HG02981 (cell line): ENCODE results near the gene LRCH1.

Source experiments
- ATAC-seq: cut with Tn5 transposase; IDR thresholded peaks from one replicate; pipeline ENCODE4 v1.9.1; 2021; ENCODE audit warnings: mild to moderate bottlenecking, moderate library complexity; ENCODE audit not compliant: unreplicated experiment

LRCH1 gene

DNA sequence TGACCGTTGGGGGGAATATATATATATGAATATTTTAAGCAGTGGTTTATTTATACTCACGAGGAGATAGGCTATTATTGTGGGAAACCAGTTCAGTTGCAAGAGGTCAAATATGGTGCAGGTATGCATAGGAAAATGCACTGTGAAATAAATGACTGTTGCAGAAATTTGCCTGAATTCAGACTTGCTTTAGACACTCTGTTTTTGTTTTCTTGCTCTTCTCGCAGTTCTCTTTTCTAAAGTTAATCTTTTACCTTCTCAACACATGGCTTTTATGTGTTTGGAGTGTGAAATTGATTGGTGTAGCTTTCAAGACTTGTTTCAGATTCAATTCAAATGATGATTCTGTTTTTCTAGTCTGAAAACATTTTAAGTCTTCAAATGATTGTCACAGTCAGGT, 109.7 kb downstream of the LRCH1 start:
- ATAC-seq = peak; percentile 72

- no peak for ATAC-seq
Measured at GRCh38 chr13:46663206-46664037, 110.5 kb downstream of the LRCH1 start.

GRCh38 chr13:46664195-46664594, 111.2 kb downstream of the LRCH1 start:
- ATAC-seq = no peak

DNA sequence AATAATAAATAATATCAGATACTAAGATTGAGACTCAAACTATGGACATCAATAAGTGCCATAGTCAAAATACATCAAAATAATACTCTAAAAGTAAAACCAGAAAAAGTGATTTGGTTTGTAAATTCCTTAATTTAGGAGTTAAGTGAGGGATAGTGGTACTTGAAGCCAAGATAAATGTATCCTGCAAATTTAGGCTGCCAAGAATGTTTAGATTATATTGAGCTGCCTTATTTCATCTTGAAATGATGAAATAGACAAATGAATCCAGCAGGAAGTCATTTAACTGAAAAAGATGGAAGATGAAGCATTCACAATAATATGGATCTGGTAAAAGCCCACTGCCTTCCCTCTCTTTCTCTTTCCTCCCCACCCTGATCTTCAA, 112.3 kb downstream of the LRCH1 start:
- ATAC-seq = no peak

GRCh38 chr13:46665633-46666482, 112.9 kb downstream of the LRCH1 start:
- peak; percentile 35 for ATAC-seq

DNA sequence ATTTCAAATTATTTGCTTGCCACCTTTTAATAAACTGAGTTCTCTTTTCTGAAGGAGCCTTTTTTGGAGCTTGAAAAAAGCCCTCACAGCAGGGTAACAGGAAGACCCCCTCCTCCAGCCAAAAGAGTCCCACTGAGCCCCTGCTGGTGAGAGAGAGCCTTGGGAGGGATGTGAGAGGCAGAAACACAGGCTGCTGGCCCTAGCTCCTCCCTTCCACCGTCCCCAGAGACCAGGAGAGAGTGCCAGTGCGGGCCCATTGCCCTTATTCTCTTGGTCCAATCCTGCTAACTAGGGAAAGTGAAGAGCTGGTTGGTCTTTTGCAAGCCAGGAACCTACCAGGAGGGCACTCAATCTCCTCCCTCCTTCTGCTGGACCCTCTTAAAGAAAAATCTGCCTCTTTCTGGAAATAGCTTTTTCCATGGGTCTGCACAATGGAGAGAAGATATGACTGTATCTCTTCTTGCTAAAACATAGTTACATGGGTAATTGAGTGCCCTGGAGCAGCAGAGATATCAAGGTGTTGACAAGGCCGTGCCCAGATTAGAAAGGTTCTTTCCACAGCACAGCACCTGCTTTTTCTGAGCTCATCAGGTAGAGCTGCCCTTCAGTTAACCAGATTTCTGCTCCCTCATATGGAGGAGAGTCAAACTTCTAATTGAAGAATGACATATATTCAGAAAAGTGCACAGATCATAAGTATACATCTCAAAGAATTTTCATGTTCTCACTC, 113.9 kb downstream of the LRCH1 start:
- ATAC-seq = no peak

DNA sequence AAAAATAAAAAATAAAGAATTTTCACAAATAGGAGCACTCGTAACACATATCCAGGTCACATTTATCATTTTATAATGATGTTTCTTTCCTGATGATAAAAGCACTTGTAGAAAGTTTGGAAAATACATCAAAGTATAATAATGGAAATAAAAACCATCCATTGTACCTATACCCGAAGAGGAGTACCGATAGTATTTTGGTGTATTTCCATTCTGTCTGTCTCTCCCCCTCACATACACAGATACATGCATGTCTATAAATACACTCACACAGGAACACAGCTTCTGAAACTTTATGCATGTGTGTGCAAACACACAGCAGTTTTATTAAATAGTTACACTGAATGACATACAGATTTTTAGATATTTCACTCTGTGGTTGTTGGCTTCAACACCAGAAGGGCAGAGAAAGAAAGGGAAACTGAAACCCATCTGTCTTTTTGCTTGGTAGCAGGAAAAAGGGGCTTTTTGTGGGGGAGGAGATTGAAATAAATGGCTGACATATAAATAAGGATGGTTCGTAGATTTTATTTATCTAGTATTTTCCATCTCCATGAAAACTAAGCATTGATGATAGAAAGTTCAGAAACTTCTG, 114.8 kb downstream of the LRCH1 start:
- ATAC-seq = peak; percentile 52

DNA sequence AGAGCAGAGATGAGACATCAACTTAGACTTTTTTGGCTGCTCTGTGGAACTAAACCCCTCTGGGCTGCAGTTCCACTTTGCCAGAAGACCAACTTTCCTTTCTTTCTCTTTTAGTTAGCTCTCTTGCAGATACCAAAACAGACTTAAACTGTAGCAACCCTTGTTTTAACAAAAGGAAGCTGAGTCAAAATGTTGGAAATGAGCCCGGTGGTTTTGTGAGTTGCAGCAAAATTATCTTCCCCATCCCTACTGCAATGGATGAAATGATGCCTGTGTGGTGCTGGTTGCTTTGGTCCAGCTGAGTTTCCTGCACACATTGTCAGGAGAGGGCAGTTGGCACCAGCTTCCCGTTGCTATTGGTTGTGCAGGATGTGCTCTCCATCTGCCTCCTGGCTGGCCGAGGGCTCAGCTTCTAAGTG, 115.3 kb downstream of the LRCH1 start:
- ATAC-seq = peak; percentile 12

DNA sequence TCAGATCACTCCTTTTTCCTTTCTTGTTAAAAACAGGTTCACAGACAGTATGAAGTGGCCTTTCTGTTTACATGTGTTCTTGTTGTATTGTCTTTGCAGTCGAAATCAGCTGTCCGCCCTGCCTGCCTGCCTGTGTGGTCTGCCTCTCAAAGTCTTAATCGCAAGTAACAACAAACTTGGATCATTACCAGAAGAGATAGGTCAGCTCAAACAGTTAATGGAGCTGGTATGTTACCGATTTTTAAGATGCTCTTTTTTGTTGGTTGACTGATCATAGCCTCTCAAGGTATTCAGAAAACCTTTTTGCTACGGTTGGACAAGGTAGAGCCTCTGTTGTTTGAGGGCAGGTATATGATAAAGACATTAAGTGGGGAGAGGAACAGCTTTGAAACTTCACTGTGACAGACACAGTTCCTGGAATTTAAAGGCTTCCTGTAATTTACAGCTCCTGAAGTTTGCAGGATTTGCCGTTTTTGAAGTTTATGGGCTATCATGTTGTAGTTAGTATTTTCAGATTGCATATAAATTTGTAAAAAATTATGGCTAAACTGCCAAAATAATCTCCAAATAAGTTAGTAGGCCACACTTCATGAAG, 116.1 kb downstream of the LRCH1 start:
- no peak for ATAC-seq

- ATAC-seq = no peak
Measured at GRCh38 chr13:46672338-46673090, 119.5 kb downstream of the LRCH1 start.

- no peak for ATAC-seq
Measured at GRCh38 chr13:46675016-46675415, 122.0 kb downstream of the LRCH1 start.

- no peak for ATAC-seq
Measured at GRCh38 chr13:46676378-46676725, 123.4 kb downstream of the LRCH1 start.

GRCh38 chr13:46679369-46680120, 126.6 kb downstream of the LRCH1 start:
- ATAC-seq = peak; percentile 88

DNA sequence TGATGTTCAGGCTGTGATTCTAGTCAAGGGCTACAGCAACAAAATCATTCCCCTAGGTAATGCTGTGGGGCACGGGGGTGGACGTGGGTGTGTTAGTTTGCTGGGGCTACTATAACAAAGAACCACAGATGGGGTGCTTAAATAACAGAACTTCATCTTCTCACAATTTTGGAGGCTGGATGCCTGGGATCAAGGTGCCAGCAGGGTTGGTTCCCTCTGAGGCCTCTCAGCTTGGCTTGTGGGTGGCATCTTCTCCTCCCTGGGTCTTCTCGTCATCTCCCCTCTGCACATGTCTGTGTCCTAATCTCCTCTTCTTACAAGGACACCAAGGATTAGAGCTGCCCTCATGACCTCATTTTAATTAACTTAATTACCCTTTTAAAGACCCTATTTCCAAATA, 129.0 kb downstream of the LRCH1 start:
- ATAC-seq = no peak

DNA sequence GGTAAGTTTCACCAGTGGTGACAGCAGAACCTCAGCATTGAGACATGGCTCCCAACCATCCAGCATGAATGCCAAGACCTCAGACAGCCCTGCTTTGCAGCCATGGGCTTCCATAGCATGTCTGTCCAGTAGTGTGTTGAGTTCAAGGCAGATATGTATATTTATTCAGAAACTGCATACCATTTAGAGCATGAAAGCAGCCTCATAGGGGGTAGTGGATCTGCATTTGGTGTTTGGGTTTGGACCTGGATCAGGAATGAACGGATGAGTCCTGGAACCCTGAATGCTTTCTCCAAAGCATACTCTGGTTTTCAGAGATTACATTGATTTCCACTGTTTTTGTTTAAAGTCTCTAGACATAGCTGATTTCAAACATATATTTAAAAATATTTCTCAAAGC, 129.7 kb downstream of the LRCH1 start:
- no peak for ATAC-seq

- no peak for ATAC-seq
Measured at GRCh38 chr13:46683676-46684260, 130.8 kb downstream of the LRCH1 start.

DNA sequence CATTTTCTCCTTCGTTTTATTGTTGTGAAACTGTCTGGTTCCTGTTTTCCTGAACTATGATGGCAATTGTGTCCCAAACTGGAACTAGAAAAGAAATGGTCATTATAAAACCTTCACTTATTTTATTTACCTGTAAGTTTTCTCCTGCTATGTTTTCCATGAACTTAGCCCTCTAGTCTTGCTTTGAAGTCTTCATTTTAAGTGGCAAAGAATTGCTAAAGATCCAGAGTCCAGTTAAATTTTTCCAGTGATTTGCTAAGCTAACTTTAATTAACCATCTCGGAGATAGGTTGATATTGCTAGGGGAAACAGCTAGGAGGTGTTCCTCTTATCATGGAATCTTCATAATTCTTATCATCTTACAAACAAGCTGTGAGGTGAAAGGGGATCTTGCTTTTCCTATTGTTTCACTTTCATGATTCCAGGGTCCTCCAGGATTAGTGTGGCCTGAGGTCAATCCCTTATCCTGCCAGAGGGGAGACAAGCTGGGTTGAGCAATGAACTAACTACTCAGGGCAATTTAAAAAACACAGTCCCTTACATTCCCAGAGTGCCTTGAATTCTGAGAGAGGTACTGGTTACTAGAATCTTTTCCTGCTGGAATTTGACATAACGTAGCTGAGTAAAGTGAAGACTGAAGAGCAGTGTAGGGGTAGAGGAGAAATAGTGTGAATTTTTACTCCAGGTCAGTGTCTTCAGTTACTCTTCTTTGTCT, 131.5 kb downstream of the LRCH1 start:
- no peak for ATAC-seq

- no peak for ATAC-seq
Measured at GRCh38 chr13:46685006-46685730, 132.2 kb downstream of the LRCH1 start.
